ENCODE results near the gene ARAP2. TPM values are rescaled to one million over a fixed set of nuclear protein-coding genes. Genes with fewer than 3 reads are reported as not detected.

Gene ARAP2
- total and polyA plus RNA-seq, 9 of the 15 experiments (the other 6 are each of a cell fraction or from before 2014, with no cell fraction given): 0.03 to 0.35 (median 0.11) TPM; not detected in 4

GRCh38 chr4:36165631-36166005 lies 78.7 kb downstream of the ARAP2 start:
- no peak overlapping the region for H3K4me2 ChIP-seq (ENCODE audit: insufficient read depth, low read length)
- H3K9me1 ChIP-seq (ENCODE audit: control insufficient read depth, insufficient read depth, low read length): no peaks in the 10 kb centered on the region
- no peaks in the 10 kb centered on the region for H3K36me3 ChIP-seq (ENCODE audit: control insufficient read depth, insufficient read depth, low read length)
- no peak overlapping the region for H3K27ac ChIP-seq (ENCODE audit: extremely low read depth, low read depth, low read length)
- H3K79me2 ChIP-seq (ENCODE audit: control insufficient read depth, insufficient read depth, low read length): no peaks in the 10 kb centered on the region
- BruUV-seq (replicated peaks): no TSS peak
- in situ Hi-C loops (cut with MboI) (no loop called here), intact Hi-C loops (cut with micrococcal nuclease) (no loop called here)
- H3K9me3 ChIP-seq (replicated peaks; ENCODE audit: control insufficient read depth, insufficient read depth, low read depth, low read length): no peaks in the 10 kb centered on the region
- H3K4me1 ChIP-seq (replicated peaks in 1 of 2; ENCODE audit: control insufficient read depth in 2 of 2, insufficient read depth in 2 of 2, low read length in 2 of 2): no peaks in the 10 kb centered on the region
- H3K27me3 ChIP-seq (ENCODE audit: control insufficient read depth in 2 of 2, insufficient read depth in 2 of 2, low read length in 2 of 2): no peaks in the 10 kb centered on the region
- no peak overlapping the region for H2AFZ ChIP-seq (ENCODE audit: low read depth, low read length)
- WGBS (ENCODE audit: insufficient coverage, low coverage, missing lambda C conversion rate): 0% methylated on average over 2 of the region's 2 CpGs
- ChIA-PET POLR2A (no interaction called here), CTCF (ENCODE audit: low intra/inter-chr PET ratio) (no interaction called here)
- no peak overlapping the region for H3K4me3 ChIP-seq
- no peak for TF ChIP-seq GATAD2B (IDR thresholded peaks at IDR 0.05; ENCODE audit: borderline replicate concordance)
- TF ChIP-seq GTF2B (IDR thresholded peaks at IDR 0.05; ENCODE audit: extremely low read depth, insufficient read length): no peak
- no peak for TF ChIP-seq SRSF3 (IDR thresholded peaks at IDR 0.05; ENCODE audit: insufficient read depth, low read length)
- H3K9ac ChIP-seq (ENCODE audit: insufficient read depth in 1 of 2, low read depth in 2 of 2, low read length in 2 of 2): no peak overlapping the region
- no peak for FAIRE-seq
- H4K20me1 ChIP-seq (replicated peaks; ENCODE audit: control insufficient read depth, insufficient read depth, low read length): no peaks in the 10 kb centered on the region
- ATAC-seq: no peak
- no peak for DNase-seq (ENCODE audit: extremely low read depth in 1 of 4, low spot score in 3 of 4)

- CTCF ChIA-PET (ENCODE audit: low intra/inter-chr PET ratio): interaction anchor here (0.6 kb wide), 1 partner anchor 14 kb away, joined by 3 read pairs; no protein-coding TSS in a partner anchor
- POLR2A ChIA-PET: interaction anchor here (0.6 kb wide), 1 partner anchor 1882 kb away, joined by 3 read pairs; no protein-coding TSS in a partner anchor
- TF ChIP-seq PTTG1 (tag; IDR thresholded peaks at IDR 0.05; ENCODE audit: low read depth) (no peak), EP400 (IDR thresholded peaks at IDR 0.05) (no peak), ZNF511 (CRISPR knock-in tag; IDR thresholded peaks at IDR 0.05) (no peak), L3MBTL2 (IDR thresholded peaks at IDR 0.05) (no peak), CREB3 (tag; conservative IDR thresholded peaks at IDR 0.05; ENCODE audit: low read depth) (no peak), FUS (optimal IDR thresholded peaks at IDR 0.05; ENCODE audit: low read depth, low read length) (no peak), ZNF639 (CRISPR knock-in tag; conservative IDR thresholded peaks at IDR 0.05 in 1 of 2, IDR thresholded peaks at IDR 0.05 in 1 of 2) (no peak), ZNF766 (CRISPR knock-in tag; conservative IDR thresholded peaks at IDR 0.05) (no peak)
These were observed 79.2 kb downstream of the ARAP2 start for GRCh38 chr4:36164900-36165630.

More at GRCh38 chr4:36164900-36165630, 79.2 kb downstream of the ARAP2 start:
- in situ Hi-C loops (cut with MboI) (no loop called here), intact Hi-C loops (cut with micrococcal nuclease) (no loop called here)
- WGBS (ENCODE audit: insufficient coverage, low coverage, missing lambda C conversion rate): 0% methylated on average over 4 of the region's 4 CpGs
- no TSS peak for BruUV-seq (replicated peaks)
- Histone ChIP-seq H3K36me3 (ENCODE audit: control insufficient read depth, insufficient read depth, low read length) (no peaks in the 10 kb centered on the region), H3K27ac (ENCODE audit: extremely low read depth, low read depth, low read length) (no peak overlapping the region), H2AFZ (ENCODE audit: low read depth, low read length) (no peak overlapping the region), H4K20me1 (replicated peaks; ENCODE audit: control insufficient read depth, insufficient read depth, low read length) (no peaks in the 10 kb centered on the region), H3K4me3 (no peak overlapping the region), H3K4me1 (replicated peaks in 1 of 2; ENCODE audit: control insufficient read depth in 2 of 2, insufficient read depth in 2 of 2, low read length in 2 of 2) (no peaks in the 10 kb centered on the region), H3K9me3 (replicated peaks; ENCODE audit: control insufficient read depth, insufficient read depth, low read depth, low read length) (no peaks in the 10 kb centered on the region), H3K9me1 (ENCODE audit: control insufficient read depth, insufficient read depth, low read length) (no peaks in the 10 kb centered on the region), H3K4me2 (ENCODE audit: insufficient read depth, low read length) (no peak overlapping the region), H3K9ac (ENCODE audit: insufficient read depth in 1 of 2, low read depth in 2 of 2, low read length in 2 of 2) (no peak overlapping the region), H3K27me3 (ENCODE audit: control insufficient read depth in 2 of 2, insufficient read depth in 2 of 2, low read length in 2 of 2) (no peaks in the 10 kb centered on the region), H3K79me2 (ENCODE audit: control insufficient read depth, insufficient read depth, low read length) (no peaks in the 10 kb centered on the region)
- ATAC-seq: no peak
- no peak for FAIRE-seq
- DNase-seq (ENCODE audit: extremely low read depth in 1 of 4, low spot score in 3 of 4): no peak
